M059J (cell line): ENCODE results near the gene UMODL1. TPM values are rescaled to one million over a fixed set of nuclear protein-coding genes. Genes with fewer than 3 reads are reported as not detected.
A peak's percentile ranks its signal among the peaks of the same experiment; 100 is the strongest.
"Not testable (repeated sequence)": the region's sequence is repeated elsewhere in the genome, so short reads cannot be mapped to it uniquely, and the experiment has no call there.

Source experiments
- DNase-seq: peaks from one replicate; pipeline ENCODE4 v3.0.0-alpha.2; 2012; ENCODE audit warnings: low read depth
- total RNA-seq: library from RNA; depleted of rRNA; stranded (reverse); fragments of >200 nt; shearing (Covaris generic); gene quantifications from 2 replicates; pipeline ENCODE4 v1.2.3, GENCODE V29; 2014

The UMODL1 gene
- total RNA-seq, 1 experiment from 2014 or later: not detected

DNA sequence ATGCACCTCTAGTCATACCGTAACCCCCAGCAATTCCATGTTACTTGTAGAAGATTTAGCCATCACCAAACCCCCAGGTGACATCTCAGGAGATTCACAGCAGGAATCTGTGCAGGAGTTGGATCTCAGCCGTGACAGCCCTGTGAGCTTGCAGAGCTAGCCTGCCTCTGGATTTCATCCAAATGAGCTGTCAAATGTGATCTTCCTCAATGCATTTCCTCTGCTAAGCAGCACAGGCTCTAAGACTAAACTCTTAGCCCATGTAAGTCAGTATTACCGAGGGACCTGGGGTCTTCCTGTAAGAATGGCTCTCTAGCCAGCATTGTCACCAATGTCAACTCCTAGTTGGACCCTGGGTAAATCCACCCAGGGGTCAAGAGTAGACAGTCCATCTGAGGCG is 41.7 kb downstream of the UMODL1 start:
- peak; percentile 48 for DNase-seq

DNA sequence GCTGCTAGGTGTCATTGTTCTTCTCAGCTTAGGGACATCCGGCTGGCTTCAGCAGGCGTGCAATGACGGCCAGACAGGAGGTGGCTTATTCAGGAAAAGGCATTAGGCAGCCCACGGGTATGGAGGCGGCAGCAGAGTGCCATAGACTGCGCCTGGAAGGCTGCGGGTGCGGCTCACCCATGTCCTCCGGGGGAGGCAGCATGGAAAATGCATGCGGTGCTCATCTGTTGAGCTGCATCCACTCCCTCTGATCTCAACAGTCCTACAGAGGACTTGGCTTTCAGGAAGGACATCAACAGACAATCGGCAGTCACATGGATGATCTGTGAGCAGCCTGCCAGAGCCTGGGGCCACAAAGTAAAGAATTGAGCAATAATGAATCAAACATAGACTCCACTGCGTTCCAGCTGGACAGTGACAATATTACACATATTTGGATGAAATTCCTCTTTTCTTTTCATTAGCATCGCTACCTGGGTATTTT is 42.9 kb downstream of the UMODL1 start:
- peak; percentile 40 for DNase-seq

- no peak for DNase-seq
Measured at GRCh38 chr21:42114646-42115045, 43.5 kb downstream of the UMODL1 start.

DNA sequence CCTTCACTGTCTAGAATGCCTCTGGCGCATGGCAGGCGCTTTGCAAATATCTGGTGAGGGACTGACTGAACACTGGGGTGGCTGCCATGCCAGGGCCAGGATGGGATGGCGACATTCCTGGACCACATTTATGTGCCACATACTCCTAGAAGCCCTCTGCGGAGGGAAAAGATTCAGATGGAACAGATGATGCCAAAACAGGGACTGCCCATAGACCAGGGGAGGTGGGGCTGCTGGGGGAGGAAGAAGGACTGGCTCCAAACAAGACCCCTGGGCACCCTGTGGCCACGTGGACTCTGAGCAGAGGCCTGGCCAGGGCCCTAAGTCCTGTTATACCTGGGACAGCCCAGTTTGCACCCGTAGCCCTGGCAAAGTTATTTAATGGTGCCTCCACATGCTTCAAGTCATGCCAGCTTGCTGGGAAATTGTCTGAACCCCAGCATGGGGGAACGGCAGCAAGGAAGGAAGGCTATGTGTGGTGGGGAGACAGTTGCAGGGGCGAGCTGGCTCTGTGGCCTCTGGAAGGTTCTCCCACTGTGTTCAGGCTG is 44.1 kb downstream of the UMODL1 start:
- DNase-seq: no peak

GRCh38 chr21:42116551-42116950 is 45.4 kb downstream of the UMODL1 start:
- DNase-seq: not testable (repeated sequence)

- DNase-seq: peak; percentile 74
Measured at GRCh38 chr21:42117229-42117966, 46.3 kb downstream of the UMODL1 start.

DNA sequence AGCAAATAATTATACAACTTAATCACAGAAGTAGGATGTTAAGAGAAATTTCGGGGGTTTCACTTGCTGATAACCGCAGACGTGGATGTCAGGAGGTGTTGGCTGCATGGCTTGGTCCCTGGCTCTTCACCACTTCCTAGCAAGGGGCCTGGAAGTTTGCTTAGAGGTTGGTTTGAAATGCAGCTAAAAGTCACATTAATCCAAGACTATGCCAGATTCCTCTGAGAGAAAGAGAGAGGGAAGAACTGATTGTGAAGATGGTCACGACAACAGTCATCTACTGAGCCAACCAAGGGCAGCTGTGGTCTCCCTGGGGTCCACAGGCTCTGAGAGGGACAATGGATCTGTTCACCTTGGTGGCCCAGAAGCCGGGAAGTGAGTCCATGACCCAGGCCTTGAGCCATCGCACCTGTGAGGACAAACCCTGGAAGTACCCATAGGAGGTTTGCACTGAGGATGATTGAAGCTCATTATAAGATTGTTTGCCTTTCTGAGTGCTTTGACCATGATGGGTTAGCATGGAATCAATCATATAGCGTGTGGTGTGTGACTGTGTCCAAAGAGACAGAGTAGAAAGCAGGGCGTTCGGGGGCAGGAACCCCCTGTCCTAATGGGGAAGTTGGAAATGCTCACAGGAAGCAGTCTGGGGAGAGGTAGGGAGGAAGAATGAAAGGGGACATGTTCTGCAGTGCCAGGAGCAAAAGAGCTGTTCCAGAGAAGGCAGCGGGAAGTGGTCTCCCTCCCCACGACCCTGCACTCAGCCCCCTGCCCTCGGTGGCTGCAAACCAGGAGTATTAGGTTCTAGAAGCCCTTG is 47.1 kb downstream of the UMODL1 start:
- no peak for DNase-seq

GRCh38 chr21:42118901-42119300 is 47.8 kb downstream of the UMODL1 start:
- DNase-seq: peak; percentile 35

DNA sequence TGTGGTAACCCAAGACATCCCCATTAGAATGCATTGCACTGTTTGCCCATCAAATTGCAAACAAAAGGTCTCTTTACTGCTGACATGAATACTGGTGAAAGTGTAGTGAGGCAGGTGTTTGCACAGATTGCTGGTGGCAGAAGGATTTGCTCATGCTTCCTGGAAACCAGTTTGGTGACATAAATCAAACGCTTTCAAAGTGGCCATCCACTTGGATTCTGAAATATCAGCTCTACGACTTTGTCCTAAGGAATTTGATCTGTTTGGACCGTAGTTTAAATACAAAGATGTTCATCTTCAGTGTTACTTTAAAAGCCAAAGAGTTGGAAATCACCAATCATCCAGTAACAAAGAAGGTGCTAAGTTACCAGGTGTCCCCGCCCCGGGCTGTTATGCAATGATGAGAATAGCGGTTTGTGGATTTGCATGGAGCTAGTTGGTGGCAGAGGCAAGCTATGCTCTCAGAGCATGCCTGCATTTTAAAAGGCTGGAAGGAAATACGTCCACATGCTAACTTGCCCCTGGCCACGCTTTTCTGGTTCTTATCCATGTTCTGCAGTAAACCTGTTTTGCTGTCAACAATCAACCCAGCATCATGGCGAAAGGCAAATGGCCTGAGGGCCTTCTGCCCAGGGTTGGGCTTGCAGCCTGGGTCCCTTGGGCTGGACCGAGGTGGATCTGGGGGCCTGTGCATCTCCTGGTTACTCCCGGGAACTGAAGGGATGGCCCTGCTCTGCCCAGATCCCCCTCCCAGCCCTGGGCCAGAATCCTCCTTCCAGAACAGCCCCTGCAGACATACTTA is 49.2 kb downstream of the UMODL1 start:
- peak; percentile 35 for DNase-seq

DNA sequence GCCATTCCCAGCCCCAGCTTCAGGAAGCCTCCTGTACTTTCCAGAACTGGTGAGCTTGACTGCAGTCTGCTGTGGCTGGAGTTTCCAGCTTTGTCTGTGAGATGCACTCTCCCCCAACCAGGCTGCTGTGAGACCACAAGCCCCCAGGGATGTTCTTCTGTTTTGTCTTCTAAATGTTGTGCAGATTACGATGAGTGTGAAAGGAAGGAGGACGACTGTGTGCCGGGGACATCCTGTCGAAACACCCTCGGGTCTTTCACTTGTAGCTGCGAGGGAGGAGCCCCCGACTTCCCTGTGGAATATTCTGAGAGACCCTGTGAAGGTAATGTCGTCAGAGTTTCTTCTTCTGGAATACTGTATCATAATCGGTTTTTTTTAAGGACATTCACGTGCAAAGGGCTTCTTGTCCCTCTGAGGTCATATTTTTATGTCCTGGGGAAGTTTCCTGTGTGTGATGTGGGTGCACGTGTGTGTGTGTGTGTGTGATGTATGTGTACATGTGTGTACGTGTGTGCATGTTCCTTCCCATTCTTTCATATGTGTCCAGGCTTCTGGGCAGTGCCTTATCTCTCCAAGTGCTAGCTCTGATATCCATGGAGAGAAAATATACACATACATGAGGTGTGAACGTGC is 49.9 kb downstream of the UMODL1 start:
- no peak for DNase-seq

GRCh38 chr21:42121794-42122193 is 50.7 kb downstream of the UMODL1 start:
- no peak for DNase-seq

- DNase-seq: no peak
Measured at GRCh38 chr21:42122398-42122797, 51.3 kb downstream of the UMODL1 start.

- DNase-seq: no peak
Measured at GRCh38 chr21:42122808-42123207, 51.7 kb downstream of the UMODL1 start.

GRCh38 chr21:42123219-42123908 is 52.2 kb downstream of the UMODL1 start:
- no peak for DNase-seq

DNA sequence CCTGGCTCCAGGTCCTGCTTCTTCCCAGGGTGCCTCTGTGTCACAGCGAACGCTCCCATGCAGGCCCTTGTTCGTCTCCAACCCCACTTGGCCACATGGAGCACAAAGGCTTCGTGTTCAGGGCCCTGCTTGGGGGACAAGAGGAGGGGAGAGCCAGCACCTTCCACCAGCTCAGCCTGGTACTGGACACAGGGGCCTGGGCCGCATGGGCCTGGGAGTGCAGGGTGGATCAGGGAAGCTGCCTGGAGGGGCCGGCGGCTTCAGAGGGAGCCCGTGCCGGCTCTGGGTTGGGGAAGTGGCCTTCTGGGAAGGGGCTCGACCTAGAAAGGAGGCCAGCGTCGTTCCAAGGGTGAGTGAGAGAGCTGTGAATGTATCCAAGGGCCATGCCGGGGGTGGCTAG is 53.0 kb downstream of the UMODL1 start:
- no peak for DNase-seq

DNA sequence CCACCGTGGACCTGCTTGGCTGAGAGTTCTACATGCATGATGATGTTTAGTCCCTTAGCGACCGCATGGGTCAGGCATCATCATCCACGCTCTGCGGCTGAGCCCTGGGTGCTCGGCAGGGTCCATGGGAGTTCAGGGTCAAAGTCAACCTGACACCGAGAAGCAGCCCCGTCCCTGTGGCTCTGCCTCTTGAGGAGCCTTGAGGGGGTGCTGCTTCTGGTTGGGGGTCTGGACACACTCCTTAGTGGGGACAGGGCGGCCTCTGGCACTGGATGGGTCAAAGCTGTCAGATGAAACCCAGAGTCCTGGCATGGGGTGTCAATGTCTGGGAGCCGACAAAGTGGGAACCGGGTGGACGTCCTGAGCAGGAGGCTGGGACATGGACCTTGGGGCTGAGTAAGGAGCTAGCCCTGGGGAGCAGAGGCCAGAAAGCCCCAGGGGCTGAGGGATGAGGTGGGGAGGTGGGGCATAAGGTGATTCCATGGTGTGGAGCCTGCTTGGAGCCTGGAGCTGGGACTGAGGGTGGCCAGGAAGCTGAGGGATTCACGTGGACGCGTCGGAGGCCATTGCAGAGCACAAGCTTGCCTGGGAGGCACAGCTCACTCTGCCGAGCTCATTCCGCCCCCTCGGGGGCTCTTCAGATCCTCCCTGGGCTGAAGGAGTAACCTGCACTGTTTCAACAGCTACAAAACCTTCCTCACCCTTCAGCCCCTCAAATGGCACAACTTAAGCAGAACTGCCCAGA is 53.9 kb downstream of the UMODL1 start:
- no peak for DNase-seq

GRCh38 chr21:42125571-42126544 is 54.7 kb downstream of the UMODL1 start:
- peak; percentile 68 for DNase-seq
